Left renal pelvis (tissue), 4 donors: ENCODE results near the gene ZNF316. TPM values are rescaled to one million over a fixed set of nuclear protein-coding genes. Genes with fewer than 3 reads are reported as not detected.
A peak's percentile ranks its signal among the peaks of the same experiment; 100 is the strongest.

Source experiments
- DNase-seq, 4 donors: peaks; one replicate each; pipeline ENCODE4 v3.0.0-alpha.2; 2013; ENCODE audit warnings: low read depth in 4 of 4, low spot score in 3 of 4
- polyA plus RNA-seq, 4 donors: library from polyadenylated mRNA; unstranded; fragments of 120-200 nt; gene quantifications; one replicate each; pipeline ENCODE4 v1.2.1, GENCODE V29; 2013; ENCODE audit not compliant: insufficient read length in 4 of 4

ZNF316 gene
- 10 to 100 TPM; 30.6 to 65.8 (median 41.4) TPM for polyA plus RNA-seq

DNA sequence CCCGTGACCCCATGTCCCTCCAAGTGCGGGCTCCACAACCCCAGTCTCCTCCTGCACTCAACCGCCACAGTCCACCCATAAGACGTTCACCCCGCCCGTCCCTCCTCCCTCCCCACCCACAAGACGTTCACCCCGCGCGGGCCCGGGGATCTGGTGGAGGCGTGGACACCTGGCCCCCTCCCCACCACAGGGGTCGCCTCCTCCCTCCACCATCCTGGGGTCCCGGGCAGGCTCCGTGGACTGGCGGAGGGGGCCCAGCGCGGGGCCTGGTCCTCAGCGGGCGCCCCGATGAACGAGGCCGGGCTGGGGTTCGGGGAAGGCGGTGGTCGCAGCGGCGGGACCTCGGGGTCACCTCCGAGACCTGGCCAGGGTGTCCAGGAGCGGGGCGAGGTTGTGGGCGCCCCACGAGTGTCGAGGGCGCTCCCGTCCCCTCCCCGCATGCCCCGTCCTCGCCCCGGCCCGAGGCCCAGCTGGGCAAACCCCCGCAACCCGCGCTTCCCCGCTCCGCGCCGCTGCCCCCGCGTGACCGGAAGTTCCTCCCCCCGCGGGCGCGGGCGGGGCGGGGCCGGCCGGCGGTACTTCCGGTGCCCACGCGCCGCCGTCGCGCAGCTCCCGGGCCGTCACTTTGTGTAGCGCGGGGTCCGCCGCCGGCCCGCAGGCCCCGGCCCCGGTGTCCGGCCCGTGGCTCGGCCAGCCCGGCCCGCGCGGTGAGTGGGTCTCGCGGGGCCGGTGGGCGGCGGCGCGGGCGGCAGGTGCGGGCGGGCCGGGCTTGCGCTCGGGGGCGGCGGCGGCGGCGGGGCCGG, at the start of gene ZNF316:
Gene ZNF316, plus strand, starts transcription at position 578 of the 803 bp plus-strand sequence. CDS start 5,092 bp downstream, outside the sequence.
- DNase-seq: no peak

- no peak for DNase-seq
These were observed 48.6 kb upstream of the ZNF316 start for GRCh38 chr7:6588566-6588965.

DNA sequence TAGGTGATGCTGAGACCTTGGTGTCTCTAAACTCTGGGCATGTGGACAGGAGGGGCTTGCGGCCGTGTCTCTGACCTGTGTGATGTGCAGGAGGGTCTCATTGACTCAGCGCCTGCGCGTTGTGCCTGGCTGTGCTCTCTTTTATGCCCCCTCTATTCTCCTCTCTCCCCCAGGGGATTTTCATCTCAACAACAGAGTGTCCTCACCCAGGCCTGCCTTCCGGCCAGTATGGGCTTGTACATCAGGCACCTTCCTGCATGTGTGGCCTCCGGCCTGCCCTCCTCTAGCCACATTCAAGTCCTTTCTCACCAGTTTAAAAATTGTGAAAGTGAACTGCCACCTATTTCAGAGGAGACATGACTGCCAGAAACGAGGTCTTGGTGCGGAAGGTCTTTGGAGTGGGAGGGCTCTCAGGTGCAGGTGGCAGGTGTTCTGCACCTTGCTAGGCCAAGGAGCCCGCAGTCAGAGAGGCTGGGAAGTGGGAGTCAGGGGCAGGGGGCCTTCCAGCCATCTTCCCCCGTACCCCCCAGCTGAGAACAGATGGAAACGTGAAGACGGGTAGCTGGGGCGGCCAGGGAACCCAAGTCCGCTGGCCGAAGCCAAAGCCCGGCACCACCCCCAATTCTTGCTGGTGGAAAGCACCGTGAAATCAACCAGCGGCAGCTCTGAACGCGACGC, 47.8 kb upstream of the ZNF316 start:
- no peak for DNase-seq

- peak; percentile 53 to 81 (median 77) for DNase-seq
These were observed 47.1 kb upstream of the ZNF316 start, which contains the start of gene INTS15 for GRCh38 chr7:6589829-6590644. TSS of gene INTS15 (plus strand) at chr7:6590021. CDS start at chr7:6590284, 263 bp downstream.

DNA sequence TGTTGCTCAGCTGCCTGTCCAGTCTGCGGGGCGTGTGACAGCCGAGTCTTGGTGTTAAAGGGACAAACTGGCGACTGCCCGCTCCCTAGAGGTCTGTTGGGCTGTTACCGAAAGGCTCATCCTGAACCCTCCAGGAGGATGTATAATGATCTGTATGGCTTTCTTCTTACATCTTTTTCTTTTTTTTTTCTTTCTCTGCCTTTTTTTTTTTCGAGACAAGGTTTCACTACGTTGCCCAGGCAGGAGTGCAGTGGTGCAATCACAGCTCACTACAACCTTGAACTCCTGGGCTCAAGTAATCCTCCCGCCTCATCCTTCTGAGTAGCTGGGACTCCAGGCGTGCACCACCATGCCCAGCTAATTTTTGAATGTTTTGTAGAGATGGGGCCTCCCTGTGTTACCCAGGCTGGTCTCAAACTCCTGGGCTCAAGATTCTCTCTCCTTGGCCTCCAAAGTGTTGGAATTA, 46.4 kb upstream of the ZNF316 start:
- DNase-seq: no peak

DNA sequence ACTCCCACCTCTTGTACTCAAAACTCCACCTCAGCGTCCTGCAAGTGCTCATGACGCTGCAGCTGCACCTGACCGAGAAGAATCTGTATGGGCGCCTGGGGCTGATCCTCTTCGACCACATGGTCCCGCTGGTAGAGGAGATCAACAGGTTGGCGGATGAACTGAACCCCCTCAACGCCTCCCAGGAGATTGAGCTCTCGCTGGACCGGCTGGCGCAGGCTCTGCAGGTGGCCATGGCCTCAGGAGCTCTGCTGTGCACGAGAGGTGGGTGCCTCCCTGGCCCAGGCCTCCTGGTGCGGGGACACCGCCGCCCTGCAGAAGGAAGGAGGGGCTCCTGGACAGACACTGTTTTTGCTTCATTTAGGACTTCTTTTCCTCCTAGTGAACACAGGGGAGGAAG, 37.0 kb upstream of the ZNF316 start:
- no peak for DNase-seq

DNA sequence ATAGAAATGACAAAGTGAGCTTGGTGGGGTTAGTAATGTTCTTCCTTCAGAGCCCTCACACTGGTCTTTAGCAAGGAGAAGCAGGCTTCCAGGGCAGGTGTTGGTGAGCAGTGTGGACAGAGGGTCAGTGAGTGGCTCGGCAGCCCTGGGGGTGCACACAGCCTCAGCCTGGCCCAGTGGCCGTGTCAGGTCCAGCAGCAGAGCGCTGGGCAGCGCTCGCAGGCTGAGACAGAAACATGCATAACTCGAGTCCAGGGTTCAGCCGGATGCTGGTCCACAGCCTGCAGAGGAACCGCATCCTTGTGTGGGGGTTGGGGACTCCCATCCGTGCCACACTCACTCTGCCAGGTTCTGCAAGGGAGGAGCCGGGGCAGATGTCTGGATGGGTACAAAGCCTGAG, 32.7 kb upstream of the ZNF316 start:
- no peak for DNase-seq

- DNase-seq: no peak
These were observed 30.1 kb upstream of the ZNF316 start for GRCh38 chr7:6606866-6607583.

GRCh38 chr7:6607651-6608051, 29.5 kb upstream of the ZNF316 start:
- no peak for DNase-seq

DNA sequence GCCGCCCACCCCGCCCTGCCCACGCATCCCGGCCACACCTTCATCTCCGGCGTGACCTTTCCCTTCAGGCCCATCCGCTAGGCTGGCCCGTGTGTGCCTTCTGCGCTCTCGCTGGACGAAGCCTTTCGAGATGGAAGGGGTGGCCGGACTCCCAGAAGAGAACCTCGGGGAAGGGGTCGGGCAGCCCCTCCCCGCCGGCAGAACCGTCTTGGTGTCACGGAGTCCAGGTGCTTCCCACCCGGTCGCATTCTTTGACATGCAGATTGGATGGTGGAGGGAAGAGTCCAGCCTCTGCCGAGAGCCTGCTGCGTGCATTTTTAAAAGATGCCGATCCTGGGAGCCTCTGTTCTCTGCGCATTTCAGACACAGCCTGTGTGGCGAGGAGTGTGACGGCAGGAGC, 29.0 kb upstream of the ZNF316 start:
- no peak for DNase-seq

- DNase-seq: no peak
These were observed 28.3 kb upstream of the ZNF316 start for GRCh38 chr7:6608794-6609193.

- no peak for DNase-seq
These were observed 24.3 kb upstream of the ZNF316 start for GRCh38 chr7:6612819-6613218.

DNA sequence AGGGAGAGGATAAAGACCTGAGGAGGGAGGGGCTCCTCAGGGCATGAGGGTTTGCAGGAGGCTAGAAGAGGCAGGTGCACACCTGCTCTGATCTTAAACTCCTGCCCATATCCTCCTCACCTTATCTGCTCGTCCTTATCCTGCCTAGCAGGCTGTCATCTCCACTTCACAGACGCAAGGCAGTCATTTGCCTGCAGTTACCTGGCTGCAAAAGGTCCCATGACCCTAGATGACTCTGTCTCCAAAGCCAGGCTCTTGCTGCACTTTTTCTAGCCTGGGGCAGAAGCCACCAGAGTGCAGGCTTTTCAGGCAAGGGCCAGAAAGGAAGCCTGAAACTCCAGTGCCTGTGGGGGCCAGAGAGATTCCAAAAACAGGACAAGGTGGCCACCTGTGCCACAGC, 23.4 kb upstream of the ZNF316 start:
- DNase-seq: no peak

GRCh38 chr7:6614953-6615722, 22.0 kb upstream of the ZNF316 start, which contains the start of gene ZNF853:
TSS of gene ZNF853 (plus strand) at chr7:6615610. CDS start at chr7:6616175, 565 bp downstream.
- DNase-seq: no peak

DNA sequence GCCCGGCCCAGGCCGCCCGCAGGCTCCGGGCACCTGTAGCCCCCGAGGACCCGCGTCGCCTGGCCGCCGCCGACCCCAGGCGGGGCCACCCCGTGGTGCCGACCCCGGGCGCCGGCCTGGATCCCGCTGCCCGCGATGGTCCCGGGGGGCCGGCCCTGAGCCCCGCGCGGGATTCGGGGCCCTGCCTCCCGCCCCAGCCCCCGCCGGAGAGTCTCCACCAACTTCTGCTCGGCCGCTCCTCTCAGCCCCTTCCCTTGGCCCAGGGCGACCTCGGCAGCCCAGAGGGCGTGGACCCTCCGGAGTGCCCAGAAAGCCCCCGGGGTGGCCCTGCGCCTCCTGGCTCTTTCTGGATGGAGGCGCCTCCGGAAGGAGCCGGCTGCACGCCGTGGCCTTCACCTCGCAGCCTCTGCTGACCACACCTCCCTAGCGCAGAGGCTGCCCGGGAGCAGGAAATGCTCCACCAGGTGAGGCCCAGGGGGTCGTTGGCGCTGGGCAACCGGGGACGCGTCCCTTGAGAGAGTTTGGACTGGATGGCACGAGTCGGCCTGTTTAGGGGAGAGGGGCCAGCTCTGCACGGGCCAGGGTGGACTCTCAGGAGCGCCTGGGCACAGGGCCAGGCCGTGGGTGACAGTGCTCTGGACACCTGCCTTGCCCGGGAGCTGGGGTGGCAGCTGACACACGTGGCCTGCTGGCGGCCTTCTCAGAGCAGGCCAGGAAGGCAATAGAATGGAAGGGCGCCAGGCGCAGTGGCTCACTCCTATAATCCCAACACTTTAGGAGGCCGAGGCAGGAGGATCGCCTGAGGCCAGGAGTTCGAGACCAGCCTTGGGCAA, 21.2 kb upstream of the ZNF316 start:
- no peak for DNase-seq

DNA sequence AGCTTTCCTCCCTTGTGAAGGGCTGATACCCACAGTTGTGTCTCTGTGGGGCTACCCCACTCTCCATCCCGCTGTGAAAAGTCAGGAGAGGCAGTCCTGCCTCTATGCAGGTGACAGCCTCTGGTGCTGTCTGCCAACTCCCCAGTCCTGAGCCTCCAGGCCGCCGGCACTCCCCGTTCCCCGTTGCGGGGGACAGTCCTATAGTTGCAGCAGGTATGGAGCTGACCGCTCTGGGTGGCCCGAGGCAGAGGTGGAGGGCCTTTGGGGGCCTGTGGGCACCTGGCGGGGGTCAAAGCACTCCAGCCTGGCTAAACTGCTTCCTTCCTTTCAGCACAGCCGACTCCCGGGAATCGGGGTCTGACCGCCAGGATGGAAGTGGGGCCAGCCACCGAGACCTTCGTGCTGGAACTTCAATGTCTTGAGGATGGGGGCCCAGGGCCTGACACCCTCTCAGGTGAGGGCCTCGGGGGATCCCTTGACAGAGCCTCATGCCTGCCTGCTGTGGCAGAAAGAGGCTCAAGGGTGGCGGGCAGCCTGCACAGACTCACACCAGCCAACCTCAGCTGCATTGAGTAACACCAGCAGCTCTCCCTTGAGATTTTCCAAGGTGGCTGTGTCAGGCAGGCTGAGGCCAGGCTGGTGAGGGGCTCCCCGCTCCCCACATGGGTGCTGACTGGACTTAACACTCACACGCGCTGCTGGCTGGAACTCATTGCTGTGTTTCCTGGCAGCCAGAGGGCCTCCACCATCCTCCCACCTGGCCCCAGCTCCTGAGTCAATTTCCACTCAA, 20.1 kb upstream of the ZNF316 start:
- no peak for DNase-seq

- no peak for DNase-seq
These were observed 18.5 kb upstream of the ZNF316 start for GRCh38 chr7:6618621-6619020.

- no peak for DNase-seq
These were observed 17.2 kb upstream of the ZNF316 start for GRCh38 chr7:6619961-6620360.
